Vagina (tissue), 2 donors: Measurements from ENCODE around the gene CD34. TPM values are rescaled to one million over a fixed set of nuclear protein-coding genes. Genes with fewer than 3 reads are reported as not detected.
"Not testable (repeated sequence)": the region's sequence is repeated elsewhere in the genome, so short reads cannot be mapped to it uniquely, and the experiment has no call there.

Experiments used
- DNase-seq, 2 donors: peaks; one replicate each; pipeline ENCODE4 v3.0.0-alpha.2; 2017; ENCODE audit errors: extremely low spot score in 2 of 2
- H3K27ac ChIP-seq: fragments of 200-600 bp; sonication (generic); one replicate; pipeline ENCODE4 v1.5.1; 2019
- H3K27me3 ChIP-seq: fragments of 200-600 bp; sonication (generic); one replicate; pipeline ENCODE4 v1.5.1; 2019
- H3K36me3 ChIP-seq, 2 donors: fragments of 200-600 bp; sonication (generic); one replicate each; pipeline ENCODE4 v1.5.1; 2017 to 2019
- H3K4me1 ChIP-seq: fragments of 200-600 bp; sonication (generic); one replicate; pipeline ENCODE4 v1.5.1; 2019
- H3K4me3 ChIP-seq, 2 donors: fragments of 200-600 bp; sonication (generic); 1 replicate in 1 of 2; 2 replicates in 1 of 2; pipeline ENCODE4 v1.5.1; 2016 to 2019
- H3K9me3 ChIP-seq: fragments of 200-600 bp; sonication (generic); one replicate; pipeline ENCODE4 v1.5.1; 2019
- CTCF ChIP-seq, 3 experiments: fragments of 450-650 bp in 2 of 3; fragments of 200-600 bp in 1 of 3; sonication (generic) in 1 of 3; IDR thresholded peaks; one replicate each; pipeline ENCODE4 v1.5.1; 2017 to 2019; ENCODE audit warnings: antibody characterized with exemption in 3 of 3, mild to moderate bottlenecking in 2 of 3, moderate library complexity in 2 of 3
- POLR2A ChIP-seq, 2 donors: fragments of 450-650 bp; IDR thresholded peaks; one replicate each; pipeline ENCODE4 v1.6.1; 2017; ENCODE audit warnings: antibody characterized with exemption in 2 of 2, mild to moderate bottlenecking in 2 of 2, moderate library complexity in 2 of 2
- POLR2AphosphoS5 ChIP-seq, 2 donors: sonication (generic); formaldehyde crosslinking; IDR thresholded peaks; one replicate each; pipeline ENCODE4 v1.9.0; 2017; ENCODE audit warnings: antibody characterized with exemption in 2 of 2, mild to moderate bottlenecking in 2 of 2, low read depth in 1 of 2; ENCODE audit not compliant: insufficient read depth in 1 of 2
- intact Hi-C: fragments of 100-400 bp; cut with DNase I; formaldehyde crosslinking; loops from one replicate; pipeline ENCODE4 v1.15.1; 2023
- total RNA-seq: library from RNA; depleted of rRNA; stranded (reverse); fragments of >200 nt; gene quantifications from one replicate; pipeline ENCODE4 v1.2.3, GENCODE V29; 2016

The CD34 gene
- total RNA-seq, 1 donor from 2014 or later = 57.5 TPM

GRCh38 chr1:207949571-207950195, 38.8 kb upstream of the CD34 start:
- H3K27me3 ChIP-seq = no peaks in the 10 kb centered on the region
- DNase-seq = no peak
- peak overlapping the region; percentile 3 for H3K27ac ChIP-seq
- no peaks in the 10 kb centered on the region for H3K9me3 ChIP-seq
- H3K36me3 ChIP-seq = no peaks in the 10 kb centered on the region
- TF ChIP-seq CTCF (IDR thresholded peaks at IDR 0.05) (no peak), POLR2AphosphoS5 (IDR thresholded peaks at IDR 0.05; ENCODE audit: insufficient read depth in 1 of 2, low read depth in 1 of 2) (no peak), POLR2A (IDR thresholded peaks at IDR 0.05) (no peak)
- H3K4me1 ChIP-seq = no peaks in the 10 kb centered on the region
- intact Hi-C loops = no loop called here
- no peak overlapping the region for H3K4me3 ChIP-seq

GRCh38 chr1:207948536-207949250, 37.8 kb upstream of the CD34 start:
- no peaks in the 10 kb centered on the region for H3K27me3 ChIP-seq
- H3K4me1 ChIP-seq = no peaks in the 10 kb centered on the region
- no peaks in the 10 kb centered on the region for H3K36me3 ChIP-seq
- intact Hi-C loops = no loop called here
- H3K27ac ChIP-seq = no peak overlapping the region
- no peak for DNase-seq
- no peaks in the 10 kb centered on the region for H3K9me3 ChIP-seq
- TF ChIP-seq CTCF (IDR thresholded peaks at IDR 0.05) (no peak), POLR2A (IDR thresholded peaks at IDR 0.05) (no peak), POLR2AphosphoS5 (IDR thresholded peaks at IDR 0.05; ENCODE audit: insufficient read depth in 1 of 2, low read depth in 1 of 2) (no peak)
- H3K4me3 ChIP-seq = no peak overlapping the region

GRCh38 chr1:207946756-207947155, 35.8 kb upstream of the CD34 start:
- no peaks in the 10 kb centered on the region for H3K36me3 ChIP-seq
- H3K27me3 ChIP-seq = no peaks in the 10 kb centered on the region
- no peak overlapping the region for H3K27ac ChIP-seq
- peaks cover under 1% of the 10 kb centered on the region for H3K4me1 ChIP-seq
- DNase-seq = no peak
- no peak for TF ChIP-seq POLR2AphosphoS5 (IDR thresholded peaks at IDR 0.05; ENCODE audit: insufficient read depth in 1 of 2, low read depth in 1 of 2)
- no peak for TF ChIP-seq POLR2A (IDR thresholded peaks at IDR 0.05)
- no peak for TF ChIP-seq CTCF (IDR thresholded peaks at IDR 0.05)
- intact Hi-C loops = no loop called here
- H3K9me3 ChIP-seq = no peaks in the 10 kb centered on the region
- no peak overlapping the region for H3K4me3 ChIP-seq

- no peak for DNase-seq
- Histone ChIP-seq H3K9me3 (no peaks in the 10 kb centered on the region), H3K4me3 (no peak overlapping the region), H3K27ac (no peak overlapping the region), H3K27me3 (no peaks in the 10 kb centered on the region), H3K36me3 (no peaks in the 10 kb centered on the region), H3K4me1 (peaks cover 7% of the 10 kb centered on the region)
- TF ChIP-seq POLR2AphosphoS5 (IDR thresholded peaks at IDR 0.05; ENCODE audit: insufficient read depth in 1 of 2, low read depth in 1 of 2) (no peak), POLR2A (IDR thresholded peaks at IDR 0.05) (no peak), CTCF (IDR thresholded peaks at IDR 0.05) (no peak)
- intact Hi-C loops = no loop called here
Measured at GRCh38 chr1:207944571-207944970, 33.6 kb upstream of the CD34 start.

GRCh38 chr1:207942337-207942741, 31.4 kb upstream of the CD34 start:
- H3K4me3 ChIP-seq, H3K4me1 ChIP-seq, DNase-seq, H3K27me3 ChIP-seq, H3K36me3 ChIP-seq, intact Hi-C loops, H3K9me3 ChIP-seq: not testable (repeated sequence)
- H3K27ac ChIP-seq = peak overlapping the region; percentile 47
